Upper lobe of left lung (tissue), 6 donors: ENCODE results near the gene SIGLECL1. TPM values are rescaled to one million over a fixed set of nuclear protein-coding genes. Genes with fewer than 3 reads are reported as not detected.
A peak's percentile ranks its signal among the peaks of the same experiment; 100 is the strongest.
"Not testable (repeated sequence)": the region's sequence is repeated elsewhere in the genome, so short reads cannot be mapped to it uniquely, and the experiment has no call there.

Experiments
- ATAC-seq, 2 donors: fragments of 200-7000 bp; cut with Tn5 transposase; one replicate each; pipeline ENCODE4 v1.9.1; 2022; ENCODE audit warnings: mild to moderate bottlenecking in 2 of 2, moderate library complexity in 2 of 2; ENCODE audit not compliant: low FRiP score in 2 of 2
- DNase-seq, 2 donors: peaks; one replicate each; pipeline ENCODE4 v3.0.0-alpha.2; 2019 to 2020
- H3K27ac ChIP-seq, 4 donors: fragments of 200-600 bp; sonication (generic); one replicate each; pipeline ENCODE4 v1.5.1; 2016 to 2019
- H3K27me3 ChIP-seq, 4 donors: fragments of 200-600 bp; sonication (generic); one replicate each; pipeline ENCODE4 v1.5.1; 2017 to 2019
- H3K36me3 ChIP-seq, 4 donors: fragments of 200-600 bp; sonication (generic); one replicate each; pipeline ENCODE4 v1.5.1; 2016 to 2019
- H3K4me1 ChIP-seq, 4 donors: fragments of 200-600 bp; sonication (generic); one replicate each; pipeline ENCODE4 v1.5.1; 2018 to 2019
- H3K4me3 ChIP-seq, 4 donors: fragments of 200-600 bp; sonication (generic); one replicate each; pipeline ENCODE4 v1.5.1; 2017 to 2019; ENCODE audit warnings: mild to moderate bottlenecking in 2 of 4, moderate library complexity in 1 of 4
- H3K9me3 ChIP-seq, 4 donors: fragments of 200-600 bp; sonication (generic); one replicate each; pipeline ENCODE4 v1.5.1; 2018 to 2019
- EP300 ChIP-seq, 4 donors: sonication (generic); formaldehyde crosslinking; IDR thresholded peaks; one replicate each; pipeline ENCODE4 v1.5.1; 2017; ENCODE audit warnings: antibody characterized with exemption in 4 of 4, control low read depth in 2 of 4
- POLR2A ChIP-seq, 4 donors: fragments of 450-650 bp; IDR thresholded peaks; one replicate each; pipeline ENCODE4 v1.5.1; 2016 to 2017; ENCODE audit warnings: antibody characterized with exemption in 4 of 4, mild to moderate bottlenecking in 2 of 4
- POLR2AphosphoS5 ChIP-seq, 2 donors: sonication (generic); formaldehyde crosslinking; IDR thresholded peaks; one replicate each; pipeline ENCODE4 v1.5.1; 2017; ENCODE audit warnings: antibody characterized with exemption in 2 of 2
- WGBS, 2 donors: methylation state at CpG; one replicate each; pipeline ENCODE4 v1.1.5; 2017 to 2018; 5-methylcytosine and 5-hydroxymethylcytosine counted together
- total RNA-seq, 6 donors: library from RNA; depleted of rRNA in 4 of 6; stranded (reverse); fragments of >200 nt in 4 of 6; gene quantifications; one replicate each; pipeline versions ENCODE4 v1.1.0 to v1.2.1, GENCODE V29; 2016 to 2021
- TF ChIP-seq, protein P1 (sequence below), 6 experiments: fragments of 450-650 bp in 4 of 6; fragments of 200-600 bp in 2 of 6; sonication (generic) in 2 of 6; IDR thresholded peaks; one replicate each; pipeline ENCODE4 v1.5.1; 2016 to 2019; ENCODE audit warnings: antibody characterized with exemption in 6 of 6
- donor health status: DM: no; HTN: no; CAD: no; lungs with moderate emphysema.
- donor health status: DM: no; HTN: yes; CAD: no; lungs with severe emphysema.

The SIGLECL1 gene
- total RNA-seq, 6 donors from 2014 or later: not detected

DNA sequence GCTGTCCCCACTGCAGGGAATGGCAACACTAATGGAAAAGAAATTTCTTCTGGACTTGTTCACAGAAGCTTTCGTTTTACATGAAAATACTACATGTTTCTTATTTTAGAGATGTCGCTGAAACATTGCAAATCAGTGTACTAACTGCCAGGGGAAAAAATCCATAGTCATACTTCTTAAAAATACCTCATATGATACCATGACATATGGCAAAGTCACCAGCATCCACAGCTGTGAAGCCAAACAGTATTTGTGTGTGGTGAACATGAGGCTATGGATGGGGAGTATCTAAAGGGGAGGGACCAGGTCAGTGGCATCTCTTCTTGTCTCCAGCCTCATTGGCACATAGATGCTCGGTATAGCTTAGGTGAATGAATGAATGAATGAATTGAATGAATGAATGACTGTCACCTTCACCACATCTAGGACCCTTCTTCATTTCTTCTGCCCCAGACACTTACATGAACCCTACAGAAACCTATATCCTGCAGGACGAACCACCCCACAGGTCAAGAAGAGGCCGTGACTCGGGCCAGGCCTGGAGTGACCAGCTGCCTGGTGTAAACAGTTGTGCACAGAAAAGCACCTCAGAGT lies 40.6 kb upstream of the SIGLECL1 start:
- DNase-seq (no peak), ATAC-seq (peak in 1 of 2 donors; percentile 32)
- TF ChIP-seq EP300 (IDR thresholded peaks at IDR 0.05): no peak
- Histone ChIP-seq H3K4me1 (peaks cover 0 to 4% (median 0%) of the 10 kb centered on the region in 4 donors), H3K9me3 (no peaks in the 10 kb centered on the region), H3K4me3 (no peak overlapping the region), H3K36me3 (no peaks in the 10 kb centered on the region), H3K27me3 (no peaks in the 10 kb centered on the region), H3K27ac (no peak overlapping the region)
- 79 to 89% methylated on average over 4 to 6 of the region's 6 CpGs for WGBS, 2 donors

DNA sequence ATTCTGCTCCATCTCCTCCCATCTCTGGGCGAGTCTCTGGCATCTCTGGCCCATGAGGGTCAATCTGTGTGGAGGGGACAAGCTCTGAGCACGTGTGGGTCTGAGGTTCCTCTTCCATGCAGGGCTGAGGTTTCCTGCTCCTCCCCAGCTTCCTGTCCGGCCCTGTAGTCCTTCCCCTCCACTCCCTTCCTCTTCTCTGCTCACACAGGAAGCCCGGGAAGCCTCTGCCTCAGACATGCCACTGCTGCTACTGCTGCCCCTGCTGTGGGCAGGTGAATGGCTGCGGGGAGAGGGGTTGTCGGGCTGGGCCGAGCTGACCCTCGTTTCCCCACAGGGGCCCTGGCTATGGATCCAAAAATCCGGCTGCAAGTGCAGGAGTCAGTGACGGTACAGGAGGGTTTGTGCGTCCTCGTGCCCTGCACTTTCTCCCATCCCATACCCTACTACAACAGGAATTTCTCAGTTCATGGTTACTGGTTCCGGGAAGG lies 40.0 kb upstream of the SIGLECL1 start:
- H3K27me3 ChIP-seq, H3K4me1 ChIP-seq, H3K9me3 ChIP-seq, H3K36me3 ChIP-seq, H3K27ac ChIP-seq: not testable (repeated sequence)
- H3K4me3 ChIP-seq: peak overlapping the region in 2 of 4 donors; percentile 2 to 35
- 41 to 64% methylated on average over 8 to 13 of the region's 13 CpGs for WGBS, 2 donors
- DNase-seq: peak; percentile 63 to 67
- ATAC-seq: peak; percentile 65 to 90

DNA sequence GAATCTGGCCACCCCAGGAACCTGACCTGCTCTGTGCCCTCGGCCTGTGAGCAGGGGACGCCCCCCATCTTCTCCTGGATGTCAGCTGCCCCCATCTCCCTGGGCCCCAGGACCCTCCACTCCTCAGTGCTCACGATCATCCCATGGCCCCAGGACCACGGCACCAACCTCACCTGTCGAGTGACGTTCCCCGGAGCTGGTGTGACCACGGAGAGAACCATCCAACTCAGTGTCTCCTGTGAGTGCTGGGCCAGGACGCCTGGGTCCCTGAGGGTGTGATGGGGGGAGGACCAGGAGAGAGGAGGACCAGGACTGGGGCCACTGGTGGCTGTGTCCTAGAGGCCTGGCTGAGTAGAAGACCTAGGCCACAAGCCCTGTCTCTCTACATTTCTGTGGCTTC lies 39.0 kb upstream of the SIGLECL1 start:
- TF ChIP-seq POLR2A (IDR thresholded peaks at IDR 0.05): no peak
- no peak for TF ChIP-seq EP300 (IDR thresholded peaks at IDR 0.05)
- TF ChIP-seq, protein P1, sequence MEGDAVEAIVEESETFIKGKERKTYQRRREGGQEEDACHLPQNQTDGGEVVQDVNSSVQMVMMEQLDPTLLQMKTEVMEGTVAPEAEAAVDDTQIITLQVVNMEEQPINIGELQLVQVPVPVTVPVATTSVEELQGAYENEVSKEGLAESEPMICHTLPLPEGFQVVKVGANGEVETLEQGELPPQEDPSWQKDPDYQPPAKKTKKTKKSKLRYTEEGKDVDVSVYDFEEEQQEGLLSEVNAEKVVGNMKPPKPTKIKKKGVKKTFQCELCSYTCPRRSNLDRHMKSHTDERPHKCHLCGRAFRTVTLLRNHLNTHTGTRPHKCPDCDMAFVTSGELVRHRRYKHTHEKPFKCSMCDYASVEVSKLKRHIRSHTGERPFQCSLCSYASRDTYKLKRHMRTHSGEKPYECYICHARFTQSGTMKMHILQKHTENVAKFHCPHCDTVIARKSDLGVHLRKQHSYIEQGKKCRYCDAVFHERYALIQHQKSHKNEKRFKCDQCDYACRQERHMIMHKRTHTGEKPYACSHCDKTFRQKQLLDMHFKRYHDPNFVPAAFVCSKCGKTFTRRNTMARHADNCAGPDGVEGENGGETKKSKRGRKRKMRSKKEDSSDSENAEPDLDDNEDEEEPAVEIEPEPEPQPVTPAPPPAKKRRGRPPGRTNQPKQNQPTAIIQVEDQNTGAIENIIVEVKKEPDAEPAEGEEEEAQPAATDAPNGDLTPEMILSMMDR (IDR thresholded peaks at IDR 0.05): no peak
- no peak for TF ChIP-seq POLR2AphosphoS5 (IDR thresholded peaks at IDR 0.05)
- Histone ChIP-seq H3K4me3 (peak overlapping the region in 1 of 4 donors; percentile 35), H3K9me3 (no peaks in the 10 kb centered on the region), H3K27me3 (no peaks in the 10 kb centered on the region), H3K27ac (no peak overlapping the region), H3K4me1 (peaks cover 0 to 4% (median 0%) of the 10 kb centered on the region in 4 donors), H3K36me3 (no peaks in the 10 kb centered on the region)
- ATAC-seq: peak in 1 of 2 donors; percentile 61
- no peak for DNase-seq
- WGBS, 2 donors: 92% methylated on average over 6 to 9 of the region's 9 CpGs

DNA sequence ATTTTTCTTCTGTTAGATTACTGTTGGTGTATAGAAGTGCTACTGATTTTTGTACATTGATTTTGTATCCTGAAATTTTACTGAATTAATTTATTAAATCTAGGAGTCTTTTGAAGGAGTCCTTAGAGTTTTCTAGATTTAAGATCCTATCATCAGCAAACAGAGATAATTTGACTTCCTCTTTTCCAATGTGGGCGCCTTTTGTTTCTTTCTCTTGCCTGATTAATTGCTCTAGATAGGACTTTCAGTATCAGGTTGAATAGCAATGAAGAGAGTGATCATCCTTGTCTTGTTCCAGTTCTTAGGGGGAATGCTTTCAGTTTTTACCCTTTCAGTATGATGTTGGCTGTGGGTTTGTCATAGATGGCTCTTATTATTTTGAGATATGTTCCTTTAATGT lies 31.6 kb upstream of the SIGLECL1 start:
- no peak for ATAC-seq
- Histone ChIP-seq H3K4me3 (no peak overlapping the region), H3K27me3 (no peaks in the 10 kb centered on the region), H3K36me3 (no peaks in the 10 kb centered on the region), H3K27ac (no peak overlapping the region), H3K4me1 (no peaks in the 10 kb centered on the region), H3K9me3 (no peaks in the 10 kb centered on the region)
- DNase-seq: no peak
- TF ChIP-seq EP300 (IDR thresholded peaks at IDR 0.05) (no peak), POLR2AphosphoS5 (IDR thresholded peaks at IDR 0.05) (no peak), POLR2A (IDR thresholded peaks at IDR 0.05) (no peak)
- TF ChIP-seq, protein P1 (IDR thresholded peaks at IDR 0.05): no peak
- 49 to 55% methylated on average over 1 of the region's 1 CpG for WGBS, 2 donors

DNA sequence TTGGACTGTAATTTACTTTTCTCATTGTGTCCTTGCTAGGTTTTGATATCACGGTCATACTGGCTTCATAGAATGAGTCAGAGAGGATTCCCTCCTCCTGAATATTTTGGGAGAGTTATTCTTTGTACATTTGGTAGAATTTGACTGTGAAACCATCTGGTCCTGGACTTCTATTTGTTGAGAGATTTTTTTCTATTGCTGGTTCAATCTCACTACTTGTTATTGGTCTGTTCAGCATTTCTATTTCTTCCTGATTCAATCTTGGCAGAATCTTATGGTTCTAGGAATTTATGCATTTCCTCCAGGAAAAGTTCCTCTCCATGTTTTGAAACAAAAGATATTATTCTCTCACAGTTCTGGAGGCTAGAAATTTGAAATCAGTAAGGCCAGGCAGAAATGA lies 30.9 kb upstream of the SIGLECL1 start:
- no peak overlapping the region for H3K4me3 ChIP-seq
- H3K27me3 ChIP-seq: no peaks in the 10 kb centered on the region
- peaks cover 0 to 2% (median 0%) of the 10 kb centered on the region in 4 donors for H3K4me1 ChIP-seq
- 87 to 95% methylated on average over 1 of the region's 1 CpG for WGBS, 2 donors
- ATAC-seq: no peak
- no peak overlapping the region for H3K27ac ChIP-seq
- no peaks in the 10 kb centered on the region for H3K36me3 ChIP-seq
- H3K9me3 ChIP-seq: no peaks in the 10 kb centered on the region
- no peak for DNase-seq
- TF ChIP-seq POLR2AphosphoS5 (IDR thresholded peaks at IDR 0.05): no peak
- TF ChIP-seq POLR2A (IDR thresholded peaks at IDR 0.05): no peak
- TF ChIP-seq, protein P1 (IDR thresholded peaks at IDR 0.05): no peak
- no peak for TF ChIP-seq EP300 (IDR thresholded peaks at IDR 0.05)

DNA sequence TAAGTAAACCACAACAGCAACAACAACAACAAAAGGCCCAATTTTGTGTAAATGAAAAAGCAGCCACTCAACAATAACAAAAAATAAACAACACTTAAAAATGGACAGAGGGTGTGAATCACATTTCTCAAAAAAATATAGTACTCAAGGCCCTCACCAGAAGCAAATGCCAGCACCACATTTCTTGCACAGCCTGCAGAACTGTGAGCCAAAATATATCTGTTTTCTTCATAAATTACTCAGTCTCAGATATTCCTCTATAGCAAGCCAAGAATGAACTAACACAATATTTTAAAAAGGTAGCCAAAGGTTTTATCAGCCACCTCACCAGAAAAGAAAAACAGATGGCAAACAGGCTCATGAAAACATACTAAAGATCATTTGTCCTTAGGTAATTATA lies 29.9 kb upstream of the SIGLECL1 start:
- Histone ChIP-seq H3K27ac (no peak overlapping the region), H3K36me3 (no peaks in the 10 kb centered on the region), H3K4me3 (no peak overlapping the region), H3K9me3 (no peaks in the 10 kb centered on the region), H3K27me3 (no peaks in the 10 kb centered on the region), H3K4me1 (peaks cover 0 to 2% (median 0%) of the 10 kb centered on the region in 4 donors)
- TF ChIP-seq, protein P1 (IDR thresholded peaks at IDR 0.05): no peak
- TF ChIP-seq POLR2AphosphoS5 (IDR thresholded peaks at IDR 0.05) (no peak), POLR2A (IDR thresholded peaks at IDR 0.05) (no peak), EP300 (IDR thresholded peaks at IDR 0.05) (no peak)
- DNase-seq (no peak), ATAC-seq (no peak)
